ENCODE results near the gene FGD3.

Gene FGD3

GRCh38 chr9:93061791-93062763 is 114.8 kb downstream of the FGD3 start:
- H3K4me3 ChIP-seq (replicated peaks; ENCODE audit: low read depth, low read length), result no peak overlapping the region
- TF ChIP-seq, protein P1, sequence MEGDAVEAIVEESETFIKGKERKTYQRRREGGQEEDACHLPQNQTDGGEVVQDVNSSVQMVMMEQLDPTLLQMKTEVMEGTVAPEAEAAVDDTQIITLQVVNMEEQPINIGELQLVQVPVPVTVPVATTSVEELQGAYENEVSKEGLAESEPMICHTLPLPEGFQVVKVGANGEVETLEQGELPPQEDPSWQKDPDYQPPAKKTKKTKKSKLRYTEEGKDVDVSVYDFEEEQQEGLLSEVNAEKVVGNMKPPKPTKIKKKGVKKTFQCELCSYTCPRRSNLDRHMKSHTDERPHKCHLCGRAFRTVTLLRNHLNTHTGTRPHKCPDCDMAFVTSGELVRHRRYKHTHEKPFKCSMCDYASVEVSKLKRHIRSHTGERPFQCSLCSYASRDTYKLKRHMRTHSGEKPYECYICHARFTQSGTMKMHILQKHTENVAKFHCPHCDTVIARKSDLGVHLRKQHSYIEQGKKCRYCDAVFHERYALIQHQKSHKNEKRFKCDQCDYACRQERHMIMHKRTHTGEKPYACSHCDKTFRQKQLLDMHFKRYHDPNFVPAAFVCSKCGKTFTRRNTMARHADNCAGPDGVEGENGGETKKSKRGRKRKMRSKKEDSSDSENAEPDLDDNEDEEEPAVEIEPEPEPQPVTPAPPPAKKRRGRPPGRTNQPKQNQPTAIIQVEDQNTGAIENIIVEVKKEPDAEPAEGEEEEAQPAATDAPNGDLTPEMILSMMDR (IDR thresholded peaks at IDR 0.05; ENCODE audit: low read length, missing control alignments), result no peak
- DNase-seq (ENCODE audit: low read depth), result no peak

DNA sequence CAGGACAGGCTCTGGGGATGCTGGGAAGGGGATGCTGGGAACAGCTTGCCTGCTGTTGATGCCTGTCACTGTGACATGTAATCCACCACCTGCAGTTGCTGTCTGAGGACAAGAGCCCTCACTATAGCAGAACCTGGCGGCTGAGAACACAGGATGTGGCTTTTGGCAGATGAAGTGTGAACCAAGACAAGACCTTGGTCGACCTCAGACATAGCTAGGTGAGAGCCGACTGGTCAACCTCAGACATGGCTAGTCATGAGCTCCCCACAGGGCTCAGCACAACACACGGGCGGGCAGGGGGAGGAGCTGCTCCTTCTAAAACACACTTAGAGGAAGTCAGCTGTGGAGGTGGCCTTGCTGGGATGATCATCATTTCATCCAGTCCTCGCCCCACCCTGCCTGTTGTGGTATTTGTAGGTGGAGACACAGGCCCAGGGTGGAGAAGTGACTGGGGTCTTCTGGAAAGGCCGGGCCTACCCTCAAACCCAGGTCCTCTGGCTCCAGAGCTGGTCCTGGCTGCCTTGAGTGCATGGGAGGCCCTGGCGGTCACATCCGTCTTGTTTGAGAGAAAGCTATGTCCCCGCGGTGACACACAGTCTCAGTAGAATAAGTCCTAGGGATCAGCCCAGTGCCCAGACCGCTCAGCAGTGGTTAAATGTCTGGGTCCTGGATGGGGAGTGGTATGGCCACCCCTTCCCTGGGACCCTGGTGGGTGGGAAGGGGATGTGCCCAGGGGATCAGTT is 117.2 kb downstream of the FGD3 start:
- H3K4me3 ChIP-seq (replicated peaks; ENCODE audit: low read depth, low read length), result no peak overlapping the region
- TF ChIP-seq, protein P1 (IDR thresholded peaks at IDR 0.05; ENCODE audit: low read length, missing control alignments), result no peak
- no peak for DNase-seq (ENCODE audit: low read depth)

GRCh38 chr9:93065135-93065720 is 117.9 kb downstream of the FGD3 start:
- DNase-seq (ENCODE audit: low read depth), result no peak

DNA sequence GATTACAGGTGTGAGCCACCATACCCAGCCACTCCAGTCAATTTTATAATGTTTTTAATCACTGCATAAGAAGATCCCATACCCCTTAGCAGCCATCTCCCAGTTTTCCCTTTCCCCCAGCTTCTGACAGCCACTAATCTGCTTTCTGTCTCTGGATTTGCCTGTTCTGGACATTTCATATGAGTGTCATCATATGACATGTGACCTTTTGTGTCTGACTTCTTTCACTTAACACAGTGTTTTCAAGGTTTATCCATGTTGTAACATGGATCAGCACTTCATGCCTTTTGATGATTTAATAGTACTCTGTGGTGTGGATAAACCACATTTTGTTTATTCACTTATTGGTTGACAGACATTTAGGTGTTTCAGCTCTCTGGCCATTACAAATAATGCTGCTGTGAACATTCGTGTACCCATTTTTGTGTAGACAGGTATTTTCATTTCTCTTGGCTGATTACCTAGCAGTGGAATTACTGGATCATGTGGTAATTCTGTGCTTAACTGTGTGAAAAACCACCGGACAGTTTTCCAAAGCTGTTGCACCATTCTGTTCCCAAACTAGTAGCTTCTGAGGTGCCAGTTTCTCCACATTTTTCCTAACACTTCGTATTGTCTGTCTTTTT is 119.8 kb downstream of the FGD3 start:
- TF ChIP-seq, protein P1 (IDR thresholded peaks at IDR 0.05; ENCODE audit: low read length, missing control alignments), result no peak
- DNase-seq (ENCODE audit: low read depth), result no peak
- no peak overlapping the region for H3K4me3 ChIP-seq (replicated peaks; ENCODE audit: low read depth, low read length)

More at GRCh38 chr9:93065135-93065720, 117.9 kb downstream of the FGD3 start:
- H3K4me3 ChIP-seq (replicated peaks; ENCODE audit: low read depth, low read length), result no peak overlapping the region
- TF ChIP-seq, protein P1 (IDR thresholded peaks at IDR 0.05; ENCODE audit: low read length, missing control alignments), result no peak

DNA sequence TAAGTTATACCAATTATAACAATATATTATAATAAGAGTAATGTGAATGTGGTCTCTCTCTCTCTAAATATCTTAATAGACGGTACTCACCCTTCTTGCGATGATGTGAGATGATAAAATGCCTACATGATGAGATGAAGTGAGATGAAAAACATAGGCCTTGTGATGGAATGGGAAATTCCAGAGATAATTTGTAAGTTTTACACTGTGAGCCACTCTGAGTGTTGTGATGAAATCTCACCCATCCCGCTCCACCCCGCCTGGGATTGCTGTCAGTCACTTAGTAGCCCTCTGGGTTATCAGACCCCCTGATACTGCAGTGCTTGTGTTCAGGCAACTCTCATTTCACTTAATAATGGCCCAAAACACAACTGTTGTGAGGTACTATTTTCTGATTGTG is 121.6 kb downstream of the FGD3 start:
- H3K4me3 ChIP-seq (replicated peaks; ENCODE audit: low read depth, low read length), result no peak overlapping the region
- no peak for DNase-seq (ENCODE audit: low read depth)
- TF ChIP-seq, protein P1 (IDR thresholded peaks at IDR 0.05; ENCODE audit: low read length, missing control alignments), result no peak

DNA sequence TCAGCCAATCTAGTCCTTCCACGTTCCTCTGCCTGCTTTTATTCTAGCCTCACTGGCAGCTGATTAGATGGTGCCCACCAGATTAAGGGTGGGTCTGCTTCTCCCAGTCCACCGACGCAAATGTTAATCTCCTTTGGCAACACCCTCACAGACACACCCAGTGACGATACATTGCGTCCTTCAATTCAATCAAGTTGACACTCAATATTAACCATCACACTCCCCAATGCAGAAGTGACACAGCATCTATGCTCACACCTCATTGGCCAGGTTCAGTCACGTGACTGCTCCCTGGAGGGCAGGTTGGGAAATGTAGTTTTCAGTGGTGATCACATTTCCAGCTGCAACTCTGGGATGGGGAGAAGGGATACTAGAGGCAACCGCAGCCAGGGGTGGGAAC is 124.1 kb downstream of the FGD3 start:
- peak; percentile 45 for DNase-seq (ENCODE audit: low read depth)
- no peak overlapping the region for H3K4me3 ChIP-seq (replicated peaks; ENCODE audit: low read depth, low read length)
- TF ChIP-seq, protein P1 (IDR thresholded peaks at IDR 0.05; ENCODE audit: low read length, missing control alignments), result no peak
